GM23338 (cell line): ENCODE results near the gene CAD. TPM values are rescaled to one million over a fixed set of nuclear protein-coding genes. Genes with fewer than 3 reads are reported as not detected.
"Not testable (repeated sequence)": the region's sequence is repeated elsewhere in the genome, so short reads cannot be mapped to it uniquely, and the experiment has no call there.

Experiments used
- ATAC-seq: fragments of 200-7000 bp; cut with Tn5 transposase; 3 replicates; pipeline ENCODE4 v1.9.1; 2020
- DNase-seq: peaks from one replicate; pipeline ENCODE4 v3.0.0-alpha.2; 2015; ENCODE audit warnings: low spot score
- H2AFZ ChIP-seq: fragments of 200-600 bp; sonication (generic); 2 replicates; pipeline ENCODE4 v1.8.0; 2016; ENCODE audit warnings: antibody characterized with exemption, mild to moderate bottlenecking, moderate library complexity
- H3F3A ChIP-seq: fragments of 200-600 bp; sonication (generic); replicated peaks from 2 replicates; pipeline ENCODE4 v1.8.0; 2017; ENCODE audit warnings: antibody characterized with exemption, mixed run types, low read depth
- H3K27ac ChIP-seq: fragments of 200-600 bp; sonication (generic); 2 replicates; pipeline ENCODE4 v1.6.1; 2016; ENCODE audit warnings: low read depth
- H3K27me3 ChIP-seq: fragments of 200-600 bp; sonication (generic); 2 replicates; pipeline ENCODE4 v1.8.0; 2016; ENCODE audit warnings: mild to moderate bottlenecking, mixed run types, moderate library complexity; ENCODE audit not compliant: insufficient read depth
- H3K36me3 ChIP-seq: fragments of 200-600 bp; sonication (generic); 2 replicates; pipeline ENCODE4 v1.8.0; 2016; ENCODE audit warnings: mild to moderate bottlenecking; ENCODE audit not compliant: insufficient read depth
- H3K4me1 ChIP-seq: fragments of 200-600 bp; sonication (generic); 2 replicates; pipeline ENCODE4 v1.8.0; 2016; ENCODE audit warnings: mild to moderate bottlenecking, moderate library complexity; ENCODE audit not compliant: insufficient read depth
- H3K4me2 ChIP-seq: fragments of 200-600 bp; sonication (generic); 2 replicates; pipeline ENCODE4 v1.7.1; 2017; ENCODE audit warnings: mixed run types
- H3K4me3 ChIP-seq: fragments of 200-600 bp; sonication (generic); 2 replicates; pipeline ENCODE4 v1.6.1; 2016; ENCODE audit warnings: mixed run types
- H3K79me2 ChIP-seq: fragments of 200-600 bp; sonication (generic); replicated peaks from 2 replicates; pipeline ENCODE4 v1.8.0; 2017; ENCODE audit warnings: mild to moderate bottlenecking; ENCODE audit not compliant: insufficient read depth
- H3K9me2 ChIP-seq: fragments of 200-600 bp; sonication (generic); 2 replicates; pipeline ENCODE4 v1.8.0; 2017; ENCODE audit not compliant: insufficient read depth
- H4K20me1 ChIP-seq: fragments of 200-600 bp; sonication (generic); replicated peaks from 2 replicates; pipeline ENCODE4 v1.8.0; 2017; ENCODE audit warnings: mild to moderate bottlenecking; ENCODE audit not compliant: insufficient read depth
- H3K27ac Mint-ChIP-seq: 2 replicates; pipeline ENCODE4 v1.8.0; 2020; ENCODE audit warnings: inconsistent platforms, mild to moderate bottlenecking, moderate library complexity, mixed read lengths
- H3K27me3 Mint-ChIP-seq: 3 replicates; pipeline ENCODE4 v1.8.0; 2022; ENCODE audit warnings: low read depth, mild to moderate bottlenecking, moderate library complexity, mixed read lengths, inconsistent platforms; ENCODE audit not compliant: insufficient read depth, poor library complexity
- H3K36me3 Mint-ChIP-seq: 3 replicates; pipeline ENCODE4 v1.8.0; 2021; ENCODE audit warnings: low read depth, mild to moderate bottlenecking, inconsistent platforms, moderate library complexity, mixed read lengths
- H3K4me1 Mint-ChIP-seq: 3 replicates; pipeline ENCODE4 v1.8.0; 2020; ENCODE audit warnings: mild to moderate bottlenecking, inconsistent platforms, mixed read lengths
- H3K4me3 Mint-ChIP-seq: 3 replicates; pipeline ENCODE4 v1.8.0; 2021; ENCODE audit warnings: moderate library complexity, mild to moderate bottlenecking, inconsistent platforms, mixed read lengths
- H3K9me3 Mint-ChIP-seq: 3 replicates; pipeline ENCODE4 v1.8.0; 2020; ENCODE audit warnings: moderate library complexity, mild to moderate bottlenecking, inconsistent platforms, mixed read lengths
- CTCF ChIP-seq, 2 experiments: fragments of 200-600 bp in 1 of 2; sonication (generic) in 1 of 2; conservative IDR thresholded peaks; 2 replicates each; pipeline versions ENCODE4 v1.5.1 to v1.6.1; 2016 to 2017; ENCODE audit warnings: antibody characterized with exemption in 2 of 2, low read depth in 2 of 2, mild to moderate bottlenecking in 2 of 2, moderate library complexity in 1 of 2
- EZH2 ChIP-seq: fragments of 200-600 bp; sonication (generic); IDR thresholded peaks from one replicate; pipeline ENCODE4 v1.8.0; 2017; ENCODE audit warnings: antibody characterized with exemption, mild to moderate bottlenecking, low read depth; ENCODE audit not compliant: unreplicated experiment
- STAT1 ChIP-seq: IDR thresholded peaks from one replicate; pipeline ENCODE4 v1.6.1; 2016; ENCODE audit warnings: antibody characterized with exemption; ENCODE audit not compliant: unreplicated experiment
- ZNF114 ChIP-seq: fragments of 250-450 bp; sonication (Bioruptor Pico); IDR thresholded peaks from 2 replicates; pipeline ENCODE4 v1.5.0; 2020; ENCODE audit warnings: mild to moderate bottlenecking, moderate library complexity
- ZNF331 ChIP-seq: fragments of 250-450 bp; sonication (Bioruptor Pico); IDR thresholded peaks from 2 replicates; pipeline ENCODE4 v1.5.0; 2020; ENCODE audit warnings: low read depth, mild to moderate bottlenecking, moderate library complexity
- ZNF462 ChIP-seq: fragments of 250-450 bp; sonication (Bioruptor Pico); IDR thresholded peaks from 2 replicates; pipeline ENCODE4 v1.5.0; 2020; ENCODE audit warnings: mild to moderate bottlenecking, moderate library complexity
- polyA plus RNA-seq: library from polyadenylated mRNA; unstranded; fragments of >200 nt; fragmentation: Nextera tagmentation; extraction: Ambion mirVana; gene quantifications from 2 replicates; pipeline ENCODE4 v1.2.1, GENCODE V29; 2016
- total RNA-seq: library from RNA; depleted of rRNA; stranded (reverse); fragments of >200 nt; shearing (Covaris generic); gene quantifications from 2 replicates; pipeline ENCODE4 v1.2.3, GENCODE V29; 2014

Gene CAD
- total and polyA plus RNA-seq, 2 experiments from 2014 or later: 38.1 to 147 TPM

- not testable (repeated sequence) for DNase-seq, H3K4me1 ChIP-seq, H3K4me3 Mint-ChIP-seq, H3K27ac Mint-ChIP-seq, H3K9me3 Mint-ChIP-seq, H3K4me3 ChIP-seq, H3K36me3 ChIP-seq, H4K20me1 ChIP-seq, H3K4me1 Mint-ChIP-seq, H3K9me2 ChIP-seq, H3K79me2 ChIP-seq, H2AFZ ChIP-seq, ATAC-seq, H3F3A ChIP-seq, H3K36me3 Mint-ChIP-seq, H3K4me2 ChIP-seq, H3K27ac ChIP-seq
- peaks cover 46% of the 10 kb centered on the region for H3K27me3 ChIP-seq
- H3K27me3 Mint-ChIP-seq: peaks cover 17% of the 10 kb centered on the region
Observed at GRCh38 chr2:27268296-27268695, 51.1 kb downstream of the CAD start.

GRCh38 chr2:27270131-27270530, 53.0 kb downstream of the CAD start:
- no peak overlapping the region for H2AFZ ChIP-seq
- ATAC-seq: no peak
- no peaks in the 10 kb centered on the region for H3F3A ChIP-seq
- no peaks in the 10 kb centered on the region for H4K20me1 ChIP-seq
- TF ChIP-seq CTCF (conservative IDR thresholded peaks at IDR 0.05; ENCODE audit: low read depth in 2 of 2): no peak
- TF ChIP-seq ZNF331 (CRISPR knock-in tag): no peak
- TF ChIP-seq EZH2: no peak
- no peak for TF ChIP-seq STAT1
- TF ChIP-seq ZNF462: no peak
- no peak for TF ChIP-seq ZNF114 (CRISPR knock-in tag)
- no peak for DNase-seq
- no peaks in the 10 kb centered on the region for H3K36me3 ChIP-seq
- H3K4me2 ChIP-seq: no peak overlapping the region
- Mint-ChIP-seq H3K4me1 (peaks cover 5% of the 10 kb centered on the region), H3K27me3 (no peaks in the 10 kb centered on the region), H3K27ac (no peak overlapping the region), H3K4me3 (no peak overlapping the region), H3K36me3 (no peaks in the 10 kb centered on the region; the same call in 2 of the 3 replicates), H3K9me3 (0 out of 3 replicates have a peak, but pooled peaks cover 3% of the 10 kb centered on the region)
- H3K4me1 ChIP-seq: no peaks in the 10 kb centered on the region
- H3K79me2 ChIP-seq: no peaks in the 10 kb centered on the region
- H3K9me2 ChIP-seq: no peaks in the 10 kb centered on the region
- no peak overlapping the region for H3K27ac ChIP-seq
- no peak overlapping the region for H3K4me3 ChIP-seq
- peaks cover 27% of the 10 kb centered on the region for H3K27me3 ChIP-seq
